Uterus (tissue), 4 donors: ENCODE data around the gene KDM4F. TPM values are rescaled to one million over a fixed set of nuclear protein-coding genes. Genes with fewer than 3 reads are reported as not detected.

Experiments
- DNase-seq, 2 donors: peaks; one replicate each; pipeline ENCODE4 v3.0.0-alpha.2; 2019 to 2020
- H3K27ac ChIP-seq, 2 donors: fragments of 200-600 bp; sonication (generic); 1 replicate in 1 of 2; 2 replicates in 1 of 2; pipeline ENCODE4 v1.5.1; 2016 to 2018
- H3K27me3 ChIP-seq, 2 donors: fragments of 200-600 bp; sonication (generic); one replicate each; pipeline ENCODE4 v1.5.1; 2018 to 2019; ENCODE audit warnings: control low read depth in 1 of 2
- H3K36me3 ChIP-seq, 2 donors: fragments of 200-600 bp; sonication (generic); one replicate each; pipeline ENCODE4 v1.5.1; 2019; ENCODE audit warnings: control low read depth in 1 of 2
- H3K4me1 ChIP-seq, 2 donors: fragments of 200-600 bp; sonication (generic); one replicate each; pipeline ENCODE4 v1.5.1; 2018 to 2019; ENCODE audit warnings: control low read depth in 1 of 2
- H3K4me3 ChIP-seq, 2 donors: fragments of 200-600 bp; sonication (generic); 1 replicate in 1 of 2; 2 replicates in 1 of 2; pipeline ENCODE4 v1.5.1; 2018 to 2019; ENCODE audit warnings: mild to moderate bottlenecking in 1 of 2
- H3K9me3 ChIP-seq, 2 donors: fragments of 200-600 bp; sonication (generic); one replicate each; pipeline ENCODE4 v1.5.1; 2019; ENCODE audit warnings: control low read depth in 1 of 2
- POLR2A ChIP-seq, 2 donors: fragments of 450-650 bp; IDR thresholded peaks; one replicate each; pipeline ENCODE4 v1.6.1; 2016; ENCODE audit warnings: antibody characterized with exemption in 2 of 2, mild to moderate bottlenecking in 1 of 2, moderate library complexity in 1 of 2
- intact Hi-C: fragments of 100-400 bp; cut with DNase I; formaldehyde crosslinking; loops from one replicate; pipeline ENCODE4 v1.15.1; 2023; ENCODE audit warnings: low total_unique reads
- total RNA-seq, 4 donors: library from RNA; depleted of rRNA in 3 of 4; stranded (reverse); fragments of >200 nt in 3 of 4; gene quantifications; one replicate each; pipeline versions ENCODE4 v1.1.0 to v1.2.4, GENCODE V29; 2014 to 2023
- TF ChIP-seq, protein P1 (sequence below), 4 experiments: fragments of 200-600 bp in 2 of 4; fragments of 450-650 bp in 2 of 4; sonication (generic) in 2 of 4; IDR thresholded peaks; one replicate each; pipeline ENCODE4 v1.5.1; 2016 to 2019; ENCODE audit warnings: antibody characterized with exemption in 4 of 4, mild to moderate bottlenecking in 2 of 4, moderate library complexity in 1 of 4
- donor health status: DM: yes; HTN: yes; CAD: no.

KDM4F gene
- total RNA-seq, 4 donors from 2014 or later: not detected

DNA sequence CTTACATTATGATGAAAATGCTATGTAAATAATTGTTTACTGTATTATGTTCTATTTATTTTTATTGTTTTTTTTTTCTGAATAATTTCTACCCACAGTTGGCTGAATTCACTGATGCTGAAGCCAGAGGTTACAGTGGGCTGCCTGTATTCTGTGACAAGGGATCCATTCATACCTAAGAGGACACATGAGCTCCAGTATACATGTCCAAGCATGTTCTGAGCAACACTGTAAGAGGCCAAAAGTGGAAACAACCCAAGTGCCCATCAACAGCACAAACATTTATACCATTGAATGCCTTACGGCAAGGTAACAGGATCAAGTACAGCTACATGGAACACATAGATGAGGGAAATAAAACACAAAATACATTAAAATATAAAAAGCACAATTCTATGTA, 16.1 kb downstream of the KDM4F start:
- H3K4me1 ChIP-seq: peaks cover 0 to 12% of the 10 kb centered on the region in 2 donors
- intact Hi-C loops: loop anchor here (5.0 kb wide), 1 partner anchor 87 kb away; no protein-coding TSS in a partner anchor

GRCh38 chr11:95066716-95067038, 17.5 kb downstream of the KDM4F start, which contains the start of gene SRSF8:
TSS of gene SRSF8 (plus strand) at chr11:95066919. CDS start at chr11:95067227, 308 bp downstream.
- no peak for DNase-seq
- no peak for TF ChIP-seq POLR2A (IDR thresholded peaks at IDR 0.05)
- TF ChIP-seq, protein P1, sequence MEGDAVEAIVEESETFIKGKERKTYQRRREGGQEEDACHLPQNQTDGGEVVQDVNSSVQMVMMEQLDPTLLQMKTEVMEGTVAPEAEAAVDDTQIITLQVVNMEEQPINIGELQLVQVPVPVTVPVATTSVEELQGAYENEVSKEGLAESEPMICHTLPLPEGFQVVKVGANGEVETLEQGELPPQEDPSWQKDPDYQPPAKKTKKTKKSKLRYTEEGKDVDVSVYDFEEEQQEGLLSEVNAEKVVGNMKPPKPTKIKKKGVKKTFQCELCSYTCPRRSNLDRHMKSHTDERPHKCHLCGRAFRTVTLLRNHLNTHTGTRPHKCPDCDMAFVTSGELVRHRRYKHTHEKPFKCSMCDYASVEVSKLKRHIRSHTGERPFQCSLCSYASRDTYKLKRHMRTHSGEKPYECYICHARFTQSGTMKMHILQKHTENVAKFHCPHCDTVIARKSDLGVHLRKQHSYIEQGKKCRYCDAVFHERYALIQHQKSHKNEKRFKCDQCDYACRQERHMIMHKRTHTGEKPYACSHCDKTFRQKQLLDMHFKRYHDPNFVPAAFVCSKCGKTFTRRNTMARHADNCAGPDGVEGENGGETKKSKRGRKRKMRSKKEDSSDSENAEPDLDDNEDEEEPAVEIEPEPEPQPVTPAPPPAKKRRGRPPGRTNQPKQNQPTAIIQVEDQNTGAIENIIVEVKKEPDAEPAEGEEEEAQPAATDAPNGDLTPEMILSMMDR (IDR thresholded peaks at IDR 0.05): no peak
- Histone ChIP-seq H3K27ac (peak within 1 kb of the TSS; percentile 98 to 99), H3K27me3 (no peaks in the 10 kb centered on the region), H3K4me3 (peak within 1 kb of the TSS; percentile 84), H3K4me1 (peaks cover 0 to 12% of the 10 kb centered on the region in 2 donors), H3K9me3 (no peaks in the 10 kb centered on the region), H3K36me3 (no peaks in the 10 kb centered on the region)
- intact Hi-C loops: loop anchor here (5.0 kb wide), 1 partner anchor 86 kb away; no protein-coding TSS in a partner anchor

More for the DNA sequence above, 16.1 kb downstream of the KDM4F start:
- TF ChIP-seq POLR2A (IDR thresholded peaks at IDR 0.05): no peak
- TF ChIP-seq, protein P1 (IDR thresholded peaks at IDR 0.05): no peak
- Histone ChIP-seq H3K27me3 (no peaks in the 10 kb centered on the region), H3K4me3 (no peak overlapping the region), H3K9me3 (no peaks in the 10 kb centered on the region), H3K27ac (no peak overlapping the region), H3K36me3 (no peaks in the 10 kb centered on the region)
- DNase-seq: no peak

DNA sequence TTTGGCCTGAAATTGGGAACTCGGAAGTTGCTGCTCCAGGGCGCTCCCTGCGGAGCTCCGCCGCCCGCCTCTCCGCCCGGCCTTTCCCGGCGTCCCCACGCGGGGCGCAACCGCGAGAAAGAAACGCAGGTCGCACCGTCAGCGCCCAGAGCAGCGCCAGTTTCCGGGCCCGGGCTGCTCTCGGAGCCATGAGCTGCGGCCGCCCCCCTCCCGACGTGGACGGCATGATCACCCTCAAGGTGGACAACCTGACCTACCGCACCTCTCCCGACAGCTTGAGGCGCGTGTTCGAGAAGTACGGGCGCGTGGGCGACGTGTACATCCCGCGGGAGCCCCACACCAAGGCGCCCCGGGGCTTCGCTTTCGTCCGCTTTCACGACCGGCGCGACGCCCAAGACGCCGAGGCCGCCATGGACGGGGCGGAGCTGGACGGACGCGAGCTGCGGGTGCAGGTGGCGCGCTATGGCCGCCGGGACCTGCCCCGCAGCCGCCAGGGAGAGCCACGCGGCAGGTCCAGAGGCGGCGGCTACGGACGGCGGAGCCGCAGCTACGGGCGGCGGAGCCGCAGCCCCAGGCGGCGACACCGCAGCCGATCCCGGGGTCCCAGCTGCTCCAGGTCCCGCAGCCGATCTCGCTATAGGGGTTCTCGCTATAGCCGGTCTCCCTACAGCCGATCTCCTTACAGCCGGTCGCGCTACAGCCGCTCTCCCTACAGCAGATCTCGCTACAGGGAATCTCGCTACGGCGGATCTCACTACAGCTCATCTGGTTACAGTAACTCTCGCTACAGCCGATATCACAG, 18.0 kb downstream of the KDM4F start:
- peak; percentile 86 to 90 for DNase-seq

GRCh38 chr11:95067841-95068219, 18.6 kb downstream of the KDM4F start:
- intact Hi-C loops: loop anchor here (5.0 kb wide), 1 partner anchor 84 kb away; no protein-coding TSS in a partner anchor
- peak in 1 of 2 donors; percentile 39 for DNase-seq
- peak overlapping the region; percentile 98 to 99 for H3K27ac ChIP-seq

More for the DNA sequence above, 18.0 kb downstream of the KDM4F start:
- H3K27ac ChIP-seq: peak overlapping the region; percentile 98 to 99
- no peaks in the 10 kb centered on the region for H3K27me3 ChIP-seq
- peak; percentile 23 to 73 for TF ChIP-seq POLR2A (IDR thresholded peaks at IDR 0.05)
- TF ChIP-seq, protein P1 (IDR thresholded peaks at IDR 0.05): peak in 3 of 4 experiments; percentile 51 to 83 (median 83)
- H3K4me1 ChIP-seq: peaks cover 0 to 12% of the 10 kb centered on the region in 2 donors
- H3K9me3 ChIP-seq: no peaks in the 10 kb centered on the region
- peak overlapping the region; percentile 84 for H3K4me3 ChIP-seq
- intact Hi-C loops: loop anchor here (5.0 kb wide), 1 partner anchor 85 kb away; no protein-coding TSS in a partner anchor
- no peaks in the 10 kb centered on the region for H3K36me3 ChIP-seq

More at GRCh38 chr11:95067841-95068219, 18.6 kb downstream of the KDM4F start:
- Histone ChIP-seq H3K4me3 (peak overlapping the region; percentile 84), H3K27me3 (no peaks in the 10 kb centered on the region), H3K4me1 (peaks cover 0 to 12% of the 10 kb centered on the region in 2 donors), H3K36me3 (no peaks in the 10 kb centered on the region), H3K9me3 (no peaks in the 10 kb centered on the region)
- TF ChIP-seq, protein P1 (IDR thresholded peaks at IDR 0.05): no peak
- no peak for TF ChIP-seq POLR2A (IDR thresholded peaks at IDR 0.05)
